ENCODE measurements around the gene SNX18. TPM values are rescaled to one million over a fixed set of nuclear protein-coding genes. Genes with fewer than 3 reads are reported as not detected.
"Not testable (repeated sequence)": the region's sequence is repeated elsewhere in the genome, so short reads cannot be mapped to it uniquely, and the experiment has no call there.

Gene SNX18
- total RNA-seq, 1 donor from 2014 or later = 74.2 TPM

DNA sequence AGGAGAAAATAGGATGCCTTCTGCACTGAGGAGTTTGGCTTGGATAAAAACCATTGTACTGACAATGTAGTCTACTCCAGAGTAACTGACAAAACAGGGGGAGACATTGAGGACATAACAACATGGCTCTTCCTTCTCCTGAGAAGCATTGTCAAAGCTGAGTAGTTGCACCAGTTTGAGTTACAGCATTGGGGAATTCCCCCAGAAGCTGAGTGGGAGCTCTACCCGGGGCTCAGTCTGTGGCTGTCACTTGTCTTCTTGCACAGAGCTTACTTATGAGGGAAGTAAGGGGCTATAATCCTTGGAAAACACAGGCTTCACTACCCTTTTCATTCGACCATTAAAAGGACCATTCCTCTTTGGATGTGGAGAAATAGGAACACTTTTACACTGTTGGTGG is 40.9 kb upstream of the SNX18 start:
- no peaks in the 10 kb centered on the region for H3K9me3 Mint-ChIP-seq (ENCODE audit: low read depth)
- TF ChIP-seq, protein P1, sequence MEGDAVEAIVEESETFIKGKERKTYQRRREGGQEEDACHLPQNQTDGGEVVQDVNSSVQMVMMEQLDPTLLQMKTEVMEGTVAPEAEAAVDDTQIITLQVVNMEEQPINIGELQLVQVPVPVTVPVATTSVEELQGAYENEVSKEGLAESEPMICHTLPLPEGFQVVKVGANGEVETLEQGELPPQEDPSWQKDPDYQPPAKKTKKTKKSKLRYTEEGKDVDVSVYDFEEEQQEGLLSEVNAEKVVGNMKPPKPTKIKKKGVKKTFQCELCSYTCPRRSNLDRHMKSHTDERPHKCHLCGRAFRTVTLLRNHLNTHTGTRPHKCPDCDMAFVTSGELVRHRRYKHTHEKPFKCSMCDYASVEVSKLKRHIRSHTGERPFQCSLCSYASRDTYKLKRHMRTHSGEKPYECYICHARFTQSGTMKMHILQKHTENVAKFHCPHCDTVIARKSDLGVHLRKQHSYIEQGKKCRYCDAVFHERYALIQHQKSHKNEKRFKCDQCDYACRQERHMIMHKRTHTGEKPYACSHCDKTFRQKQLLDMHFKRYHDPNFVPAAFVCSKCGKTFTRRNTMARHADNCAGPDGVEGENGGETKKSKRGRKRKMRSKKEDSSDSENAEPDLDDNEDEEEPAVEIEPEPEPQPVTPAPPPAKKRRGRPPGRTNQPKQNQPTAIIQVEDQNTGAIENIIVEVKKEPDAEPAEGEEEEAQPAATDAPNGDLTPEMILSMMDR (IDR thresholded peaks at IDR 0.05) = no peak
- H3K27me3 Mint-ChIP-seq (ENCODE audit: low read depth) = peaks cover 9% of the 10 kb centered on the region
- H3K4me1 Mint-ChIP-seq (ENCODE audit: low read depth) = no peaks in the 10 kb centered on the region
- DNase-seq (ENCODE audit: low spot score) = no peak
- no peaks in the 10 kb centered on the region for H3K36me3 Mint-ChIP-seq (ENCODE audit: low read depth)
- no peak overlapping the region for H3K4me3 Mint-ChIP-seq (ENCODE audit: unreplicated experiment)
- no peak overlapping the region for H3K27ac Mint-ChIP-seq (ENCODE audit: unreplicated experiment)

DNA sequence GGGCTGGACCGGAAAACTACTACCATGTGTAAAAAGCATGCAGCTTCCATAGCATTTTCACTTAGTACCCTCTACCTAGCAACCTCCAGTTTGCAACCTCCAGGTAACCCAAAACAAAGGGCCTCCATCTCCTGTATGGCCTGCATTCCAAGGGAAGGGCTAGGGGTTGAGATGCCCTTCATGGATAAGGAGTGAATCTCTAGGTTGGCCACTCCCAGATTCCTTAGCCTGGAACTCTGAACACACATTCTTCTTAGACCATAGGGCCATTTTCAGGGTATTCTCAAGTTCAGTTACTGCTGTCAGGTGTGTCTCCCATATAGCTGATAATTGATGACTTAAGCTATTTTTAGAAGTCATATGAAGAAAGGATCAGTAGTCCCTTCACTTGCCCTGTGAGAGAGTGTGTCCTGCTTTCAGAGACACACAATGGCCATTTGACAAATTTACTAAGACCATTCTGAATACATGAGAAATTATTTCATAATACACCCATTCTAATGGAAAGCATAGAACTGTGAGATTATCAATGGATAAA is 39.5 kb upstream of the SNX18 start:
- no peak for DNase-seq (ENCODE audit: low spot score)
- TF ChIP-seq, protein P1 (IDR thresholded peaks at IDR 0.05) = no peak
- Mint-ChIP-seq H3K4me1 (ENCODE audit: low read depth) (no peaks in the 10 kb centered on the region), H3K27ac (ENCODE audit: unreplicated experiment) (no peak overlapping the region), H3K4me3 (ENCODE audit: unreplicated experiment) (no peak overlapping the region), H3K36me3 (ENCODE audit: low read depth) (no peaks in the 10 kb centered on the region), H3K9me3 (ENCODE audit: low read depth) (no peaks in the 10 kb centered on the region), H3K27me3 (ENCODE audit: low read depth) (peaks cover 9% of the 10 kb centered on the region)

DNA sequence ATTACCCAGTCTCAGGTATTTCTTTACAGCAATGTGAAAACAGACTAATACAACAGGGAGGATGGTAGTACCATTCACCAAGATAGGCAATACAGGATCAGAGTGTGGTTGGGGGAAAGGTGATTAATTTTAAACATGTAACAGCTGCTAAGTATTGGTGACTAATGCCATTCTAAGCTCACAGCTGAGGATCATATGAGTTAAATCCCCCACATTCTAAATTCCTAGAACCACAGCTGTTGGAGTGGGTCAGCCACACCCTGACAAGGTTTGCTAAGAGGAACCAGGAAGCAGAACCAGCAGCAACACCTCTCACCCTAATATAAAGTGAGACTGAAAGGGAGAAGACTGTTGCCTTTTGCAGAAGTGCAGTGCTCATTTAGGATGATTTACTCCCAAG is 37.3 kb upstream of the SNX18 start:
- TF ChIP-seq, protein P1 (IDR thresholded peaks at IDR 0.05) = no peak
- Mint-ChIP-seq H3K9me3 (ENCODE audit: low read depth) (peaks cover 2% of the 10 kb centered on the region), H3K36me3 (ENCODE audit: low read depth) (no peaks in the 10 kb centered on the region), H3K27ac (ENCODE audit: unreplicated experiment) (no peak overlapping the region), H3K27me3 (ENCODE audit: low read depth) (peaks cover 9% of the 10 kb centered on the region), H3K4me3 (ENCODE audit: unreplicated experiment) (no peak overlapping the region), H3K4me1 (ENCODE audit: low read depth) (peaks cover 6% of the 10 kb centered on the region)
- no peak for DNase-seq (ENCODE audit: low spot score)

DNA sequence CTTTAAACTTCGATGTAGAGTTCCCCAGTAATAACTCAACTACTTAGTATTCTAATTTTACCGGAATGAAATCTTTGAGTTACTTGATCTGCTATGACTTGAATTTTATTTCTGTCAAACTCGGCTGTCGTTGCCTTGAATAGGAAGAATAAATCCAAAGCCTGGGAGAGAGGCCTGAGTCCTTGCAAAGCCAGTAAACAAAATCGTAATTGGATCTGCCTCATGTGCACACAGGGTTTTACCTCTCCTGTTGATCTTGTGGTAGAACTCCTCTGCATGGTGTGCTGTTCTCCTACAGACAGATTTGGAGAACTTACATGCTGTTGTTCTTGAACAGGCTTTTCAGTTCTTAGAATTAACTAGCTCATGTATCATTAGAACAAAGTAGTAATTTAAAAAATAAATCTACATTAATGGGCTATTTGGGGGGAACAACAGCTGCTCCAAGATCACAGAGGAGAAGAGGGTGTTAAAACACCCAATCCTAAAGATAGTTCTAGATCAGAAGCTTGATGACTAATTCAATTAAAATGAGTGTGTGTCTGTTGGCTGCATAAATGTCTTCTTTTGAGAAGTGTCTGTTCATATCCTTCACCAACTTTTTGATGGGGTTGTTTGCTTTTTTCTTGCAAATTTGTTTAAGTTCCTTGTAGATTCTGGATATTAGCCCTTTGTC is 33.2 kb upstream of the SNX18 start:
- no peak for DNase-seq (ENCODE audit: low spot score)
- Mint-ChIP-seq H3K27me3 (ENCODE audit: low read depth) (peaks cover 9% of the 10 kb centered on the region), H3K4me3 (ENCODE audit: unreplicated experiment) (no peak overlapping the region), H3K9me3 (ENCODE audit: low read depth) (peaks cover 8% of the 10 kb centered on the region), H3K36me3 (ENCODE audit: low read depth) (peaks cover 1% of the 10 kb centered on the region), H3K4me1 (ENCODE audit: low read depth) (peaks cover 10% of the 10 kb centered on the region), H3K27ac (ENCODE audit: unreplicated experiment) (no peak overlapping the region)
- TF ChIP-seq, protein P1 (IDR thresholded peaks at IDR 0.05) = no peak

DNA sequence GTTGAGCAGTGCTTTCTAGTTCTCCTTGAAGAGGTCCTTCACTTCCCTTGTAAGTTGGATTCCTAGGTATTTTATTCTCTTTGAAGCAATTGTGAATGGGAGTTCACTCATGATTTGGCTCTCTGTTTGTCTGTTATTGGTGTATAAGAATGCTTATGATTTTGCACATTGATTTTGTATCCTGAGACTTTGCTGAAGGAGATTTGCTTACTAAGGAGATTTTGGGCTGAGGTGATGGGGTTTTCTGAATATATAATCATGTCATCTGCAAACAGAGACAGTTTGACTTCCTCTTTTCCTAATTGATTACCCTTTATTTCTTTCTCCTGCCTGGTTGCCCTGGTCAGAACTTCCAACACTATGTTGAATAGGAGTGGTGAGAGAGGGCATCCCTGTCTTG is 31.9 kb upstream of the SNX18 start:
- H3K27ac Mint-ChIP-seq (ENCODE audit: unreplicated experiment); H3K9me3 Mint-ChIP-seq (ENCODE audit: low read depth); DNase-seq (ENCODE audit: low spot score); H3K27me3 Mint-ChIP-seq (ENCODE audit: low read depth); H3K4me1 Mint-ChIP-seq (ENCODE audit: low read depth); H3K4me3 Mint-ChIP-seq (ENCODE audit: unreplicated experiment); H3K36me3 Mint-ChIP-seq (ENCODE audit: low read depth): not testable (repeated sequence)

DNA sequence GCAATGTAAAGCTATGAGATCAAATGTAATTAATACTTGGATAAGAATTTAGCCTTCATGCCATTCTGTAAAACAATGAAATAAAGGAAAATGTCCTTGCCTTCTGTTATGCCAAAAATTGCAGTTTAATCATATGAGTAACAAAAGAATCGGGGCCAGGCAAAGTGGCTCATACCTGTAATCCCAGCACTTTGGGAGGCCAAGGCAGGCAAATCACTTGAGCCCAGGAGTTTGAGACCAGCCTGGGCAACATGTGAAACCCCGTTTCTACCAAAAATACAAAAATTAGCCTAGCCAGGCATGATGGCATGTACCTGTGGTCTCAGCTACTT is 27.9 kb upstream of the SNX18 start:
- not testable (repeated sequence) for H3K27ac Mint-ChIP-seq (ENCODE audit: unreplicated experiment); H3K4me3 Mint-ChIP-seq (ENCODE audit: unreplicated experiment); DNase-seq (ENCODE audit: low spot score); H3K9me3 Mint-ChIP-seq (ENCODE audit: low read depth); H3K27me3 Mint-ChIP-seq (ENCODE audit: low read depth); H3K36me3 Mint-ChIP-seq (ENCODE audit: low read depth)
- H3K4me1 Mint-ChIP-seq (ENCODE audit: low read depth) = peaks cover 18% of the 10 kb centered on the region
- TF ChIP-seq, protein P1 (IDR thresholded peaks at IDR 0.05) = peak; percentile 63
